ENCODE data around the gene SRC.

SRC gene

GRCh38 chr20:37453836-37454235 lies 107.9 kb downstream of the SRC start:
- no peak for DNase-seq (ENCODE audit: low read depth)

- no peak for DNase-seq (ENCODE audit: low read depth)
Observed at GRCh38 chr20:37454636-37455385, 108.9 kb downstream of the SRC start.
